ENCODE results near the gene CRMP1. TPM values are rescaled to one million over a fixed set of nuclear protein-coding genes. Genes with fewer than 3 reads are reported as not detected.

The CRMP1 gene
- total RNA-seq, 4 donors from 2014 or later = 0.62 to 4.3 (median 1.6) TPM

- Histone ChIP-seq H3K36me3 (no peaks in the 10 kb centered on the region), H3K4me1 (no peaks in the 10 kb centered on the region), H3K9me3 (peaks cover 0 to 31% (median 0%) of the 10 kb centered on the region in 3 donors), H3K27me3 (peaks cover 71% of the 10 kb centered on the region), H3K4me3 (no peak overlapping the region), H3K27ac (no peak overlapping the region)
- TF ChIP-seq CTCF (IDR thresholded peaks at IDR 0.05) = no peak
- 6 to 8% methylated on average over 3 to 8 of the region's 8 CpGs for WGBS, 2 donors (ENCODE audit: low coverage in 1 of 2)
- no peak for ATAC-seq
Measured at GRCh38 chr4:5905714-5906113, 12.8 kb upstream of the CRMP1 start.

GRCh38 chr4:5900844-5901243 is 8.0 kb upstream of the CRMP1 start:
- Histone ChIP-seq H3K36me3 (no peaks in the 10 kb centered on the region), H3K4me3 (no peak overlapping the region), H3K27me3 (peaks cover 96% of the 10 kb centered on the region), H3K27ac (no peak overlapping the region), H3K9me3 (peaks cover 0 to 11% (median 0%) of the 10 kb centered on the region in 3 donors), H3K4me1 (no peaks in the 10 kb centered on the region)
- WGBS, 2 donors (ENCODE audit: low coverage in 1 of 2) = 77 to 80% methylated on average over 5 of the region's 5 CpGs
- ATAC-seq = no peak
- TF ChIP-seq POLR2A (IDR thresholded peaks at IDR 0.05) = no peak
- TF ChIP-seq EP300 (IDR thresholded peaks at IDR 0.05) = no peak
- TF ChIP-seq POLR2AphosphoS5 (IDR thresholded peaks at IDR 0.05) = no peak
- TF ChIP-seq CTCF (IDR thresholded peaks at IDR 0.05) = no peak

- H3K27me3 ChIP-seq = peaks cover 96% of the 10 kb centered on the region
- WGBS, 2 donors (ENCODE audit: low coverage in 1 of 2) = 33 to 55% methylated on average over 4 of the region's 5 CpGs
- H3K27ac ChIP-seq = no peak overlapping the region
- ATAC-seq = no peak
- H3K4me1 ChIP-seq = no peaks in the 10 kb centered on the region
- TF ChIP-seq EP300 (IDR thresholded peaks at IDR 0.05) (no peak), POLR2AphosphoS5 (IDR thresholded peaks at IDR 0.05) (no peak), POLR2A (IDR thresholded peaks at IDR 0.05) (no peak), CTCF (IDR thresholded peaks at IDR 0.05) (no peak)
- H3K4me3 ChIP-seq = no peak overlapping the region
- H3K36me3 ChIP-seq = no peaks in the 10 kb centered on the region
- H3K9me3 ChIP-seq = peaks cover 0 to 11% (median 0%) of the 10 kb centered on the region in 3 donors
Measured at GRCh38 chr4:5899881-5900280, 7.0 kb upstream of the CRMP1 start.

- Histone ChIP-seq H3K36me3 (no peaks in the 10 kb centered on the region), H3K4me1 (no peaks in the 10 kb centered on the region), H3K27me3 (peaks cover 96% of the 10 kb centered on the region), H3K9me3 (peaks cover 0 to 11% (median 0%) of the 10 kb centered on the region in 3 donors), H3K4me3 (no peak overlapping the region), H3K27ac (no peak overlapping the region)
- no peak for TF ChIP-seq POLR2AphosphoS5 (IDR thresholded peaks at IDR 0.05)
- TF ChIP-seq EP300 (IDR thresholded peaks at IDR 0.05) = no peak
- no peak for TF ChIP-seq POLR2A (IDR thresholded peaks at IDR 0.05)
- no peak for TF ChIP-seq CTCF (IDR thresholded peaks at IDR 0.05)
- 67% methylated on average over 1 of the region's 1 CpG for WGBS, 2 donors (ENCODE audit: low coverage in 1 of 2)
- ATAC-seq = no peak
Measured at GRCh38 chr4:5899396-5899795, 6.5 kb upstream of the CRMP1 start.

- peaks cover 0 to 11% (median 0%) of the 10 kb centered on the region in 3 donors for H3K9me3 ChIP-seq
- no peak overlapping the region for H3K4me3 ChIP-seq
- no peak for ATAC-seq
- peaks cover 0 to 8% (median 0%) of the 10 kb centered on the region in 3 donors for H3K4me1 ChIP-seq
- TF ChIP-seq POLR2A (IDR thresholded peaks at IDR 0.05) = no peak
- no peak for TF ChIP-seq EP300 (IDR thresholded peaks at IDR 0.05)
- TF ChIP-seq CTCF (IDR thresholded peaks at IDR 0.05) = no peak
- no peak for TF ChIP-seq POLR2AphosphoS5 (IDR thresholded peaks at IDR 0.05)
- 80% methylated on average over 12 of the region's 13 CpGs; no CpG with 5 or more reads in 1 of the 2 donors for WGBS, 2 donors (ENCODE audit: low coverage in 1 of 2)
- H3K36me3 ChIP-seq = no peaks in the 10 kb centered on the region
- H3K27ac ChIP-seq = no peak overlapping the region
- peaks cover 96% of the 10 kb centered on the region for H3K27me3 ChIP-seq
Measured at GRCh38 chr4:5897674-5898073, 4.8 kb upstream of the CRMP1 start.

All from gastroesophageal sphincter (tissue), 4 donors.